Measurements from ENCODE around the gene TSBP1.

GRCh38 chr6:32252331-32253009, 119.2 kb downstream of the TSBP1 start:
- no peak for TF ChIP-seq POLR2A (IDR thresholded peaks at IDR 0.05)
- TF ChIP-seq CTCF (IDR thresholded peaks at IDR 0.05): no peak
